WTC11 (cell line): Measurements from ENCODE around the gene DIPK2A. TPM values are rescaled to one million over a fixed set of nuclear protein-coding genes. Genes with fewer than 3 reads are reported as not detected.

Source experiments
- CBFB ChIP-seq: sonication (generic); formaldehyde crosslinking; IDR thresholded peaks from 2 replicates; pipeline ENCODE4 v1.8.1; 2022; ENCODE audit warnings: mild to moderate bottlenecking, low read depth, missing genetic modification reagents
- CREM ChIP-seq: sonication (generic); formaldehyde crosslinking; IDR thresholded peaks from 2 replicates; pipeline ENCODE4 v1.8.1; 2022; ENCODE audit warnings: mild to moderate bottlenecking, missing genetic modification reagents, moderate library complexity
- EMX1 ChIP-seq: fragments of 250-450 bp; sonication (Bioruptor Pico); IDR thresholded peaks from 2 replicates; pipeline ENCODE4 v1.8.0; 2021; ENCODE audit warnings: mild to moderate bottlenecking
- ERG ChIP-seq: fragments of 250-450 bp; sonication (Bioruptor Pico); IDR thresholded peaks from 2 replicates; pipeline ENCODE4 v1.8.0; 2021; ENCODE audit warnings: mild to moderate bottlenecking
- FOXK1 ChIP-seq: sonication (generic); formaldehyde crosslinking; IDR thresholded peaks from 2 replicates; pipeline ENCODE4 v1.8.0; 2022; ENCODE audit warnings: mild to moderate bottlenecking, moderate library complexity, missing genetic modification reagents
- GRHL2 ChIP-seq: fragments of 250-450 bp; sonication (Bioruptor Pico); IDR thresholded peaks from 2 replicates; pipeline ENCODE4 v1.8.0; 2022; ENCODE audit warnings: mild to moderate bottlenecking, moderate library complexity; ENCODE audit not compliant: insufficient replicate concordance, severe bottlenecking
- IRF2 ChIP-seq: sonication (generic); formaldehyde crosslinking; IDR thresholded peaks from 2 replicates; pipeline ENCODE4 v1.8.0; 2022; ENCODE audit warnings: low read depth, missing genetic modification reagents, borderline replicate concordance
- MXD4 ChIP-seq: fragments of 250-450 bp; sonication (Bioruptor Pico); IDR thresholded peaks from 2 replicates; pipeline ENCODE4 v1.8.0; 2021; ENCODE audit warnings: mild to moderate bottlenecking, moderate library complexity, borderline replicate concordance
- NFE2L1 ChIP-seq: sonication (generic); formaldehyde crosslinking; IDR thresholded peaks from 2 replicates; pipeline ENCODE4 v1.8.1; 2023; ENCODE audit warnings: missing genetic modification reagents
- RELA ChIP-seq: sonication (generic); formaldehyde crosslinking; IDR thresholded peaks from 2 replicates; pipeline ENCODE4 v1.8.1; 2022; ENCODE audit warnings: missing genetic modification reagents, mild to moderate bottlenecking, borderline replicate concordance
- SMAD4 ChIP-seq: sonication (generic); formaldehyde crosslinking; IDR thresholded peaks from 2 replicates; pipeline ENCODE4 v1.8.0; 2022; ENCODE audit warnings: mild to moderate bottlenecking, missing genetic modification reagents
- TCF7 ChIP-seq: sonication (generic); formaldehyde crosslinking; IDR thresholded peaks from 2 replicates; pipeline ENCODE4 v1.8.0; 2022; ENCODE audit warnings: mild to moderate bottlenecking, low read depth, missing genetic modification reagents, moderate library complexity
- TP53 ChIP-seq: sonication (generic); formaldehyde crosslinking; IDR thresholded peaks from 2 replicates; pipeline ENCODE4 v1.8.1; 2023; ENCODE audit warnings: mild to moderate bottlenecking, missing genetic modification reagents
- ZMAT4 ChIP-seq: fragments of 250-450 bp; sonication (Bioruptor Pico); IDR thresholded peaks from 2 replicates; pipeline ENCODE4 v1.9.0; 2021; ENCODE audit warnings: mild to moderate bottlenecking
- ZNF219 ChIP-seq: sonication (generic); formaldehyde crosslinking; IDR thresholded peaks from 2 replicates; pipeline ENCODE4 v1.8.0; 2023; ENCODE audit warnings: missing genetic modification reagents, mild to moderate bottlenecking, borderline replicate concordance
- ZNF317 ChIP-seq: sonication (generic); formaldehyde crosslinking; IDR thresholded peaks from 2 replicates; pipeline ENCODE4 v1.8.1; 2023; ENCODE audit warnings: low read depth, mild to moderate bottlenecking, moderate library complexity, missing genetic modification reagents, borderline replicate concordance
- ZNF512 ChIP-seq: sonication (generic); formaldehyde crosslinking; IDR thresholded peaks from 2 replicates; pipeline ENCODE4 v1.8.1; 2022; ENCODE audit warnings: missing genetic modification reagents, borderline replicate concordance
- ZNF532 ChIP-seq: fragments of 250-450 bp; sonication (Bioruptor Pico); IDR thresholded peaks from 2 replicates; pipeline ENCODE4 v1.9.0; 2021; ENCODE audit warnings: mild to moderate bottlenecking, borderline replicate concordance
- total RNA-seq: library from RNA; stranded (reverse); gene quantifications from 3 replicates; pipeline ENCODE4 v1.2.3, GENCODE V29; 2021
- TF ChIP-seq, protein P1 (sequence below): sonication (generic); formaldehyde crosslinking; IDR thresholded peaks from 2 replicates; pipeline ENCODE4 v1.8.0; 2023; ENCODE audit warnings: missing genetic modification reagents
- TF ChIP-seq, protein P2 (sequence below): sonication (generic); formaldehyde crosslinking; IDR thresholded peaks from 2 replicates; pipeline ENCODE4 v1.8.1; 2022; ENCODE audit warnings: mild to moderate bottlenecking, moderate library complexity, missing genetic modification reagents
- TF ChIP-seq, protein P3 (sequence below): sonication (generic); formaldehyde crosslinking; IDR thresholded peaks from 2 replicates; pipeline ENCODE4 v1.8.0; 2022; ENCODE audit warnings: missing genetic modification reagents
- TF ChIP-seq, protein P4 (sequence below): sonication (generic); formaldehyde crosslinking; IDR thresholded peaks from 2 replicates; pipeline ENCODE4 v1.8.0; 2022; ENCODE audit warnings: mild to moderate bottlenecking, missing genetic modification reagents

The DIPK2A gene
- total RNA-seq, 1 experiment from 2014 or later = 35.1 TPM

DNA sequence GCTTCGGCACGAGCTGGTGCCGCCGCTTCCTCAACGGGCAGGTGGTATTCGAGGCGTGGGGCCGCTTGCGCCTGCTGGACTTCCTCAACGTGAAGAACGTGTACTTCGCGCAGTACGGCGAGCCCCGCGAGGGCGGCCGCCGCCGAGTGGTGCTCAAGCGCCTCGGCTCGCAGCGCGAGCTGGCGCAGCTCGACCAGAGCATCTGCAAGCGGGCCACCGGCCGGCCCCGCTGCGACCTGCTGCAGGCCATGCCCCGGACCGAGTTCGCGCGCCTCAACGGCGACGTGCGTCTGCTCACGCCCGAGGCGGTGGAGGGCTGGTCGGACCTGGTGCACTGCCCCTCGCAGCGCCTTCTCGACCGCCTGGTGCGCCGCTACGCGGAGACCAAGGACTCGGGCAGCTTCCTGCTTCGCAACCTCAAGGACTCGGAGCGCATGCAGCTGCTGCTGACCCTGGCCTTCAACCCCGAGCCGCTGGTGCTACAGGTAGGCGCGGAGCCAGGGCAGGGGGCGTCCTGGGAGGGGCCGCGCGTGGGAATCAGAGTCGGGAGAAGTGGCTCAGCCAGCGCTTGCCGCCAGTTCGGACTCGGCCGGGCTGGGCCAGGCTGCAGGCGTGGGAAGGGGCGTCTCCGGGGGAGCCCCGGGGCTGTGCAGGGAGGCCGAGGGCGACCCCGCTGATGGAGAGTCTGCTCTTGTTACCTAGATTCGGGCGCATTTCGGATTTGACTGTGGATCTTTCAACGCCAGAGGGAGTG lies 1.1 kb downstream of the DIPK2A start (continued):
- TF ChIP-seq, protein P1, sequence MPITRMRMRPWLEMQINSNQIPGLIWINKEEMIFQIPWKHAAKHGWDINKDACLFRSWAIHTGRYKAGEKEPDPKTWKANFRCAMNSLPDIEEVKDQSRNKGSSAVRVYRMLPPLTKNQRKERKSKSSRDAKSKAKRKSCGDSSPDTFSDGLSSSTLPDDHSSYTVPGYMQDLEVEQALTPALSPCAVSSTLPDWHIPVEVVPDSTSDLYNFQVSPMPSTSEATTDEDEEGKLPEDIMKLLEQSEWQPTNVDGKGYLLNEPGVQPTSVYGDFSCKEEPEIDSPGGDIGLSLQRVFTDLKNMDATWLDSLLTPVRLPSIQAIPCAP (CRISPR knock-in tag) = no peak; the same call in 1 of the 2 replicates
- no peak for TF ChIP-seq ZNF532 (CRISPR knock-in tag)
- TF ChIP-seq TCF7 (CRISPR knock-in tag) = no peak; the same call in 1 of the 2 replicates
- TF ChIP-seq, protein P2, sequence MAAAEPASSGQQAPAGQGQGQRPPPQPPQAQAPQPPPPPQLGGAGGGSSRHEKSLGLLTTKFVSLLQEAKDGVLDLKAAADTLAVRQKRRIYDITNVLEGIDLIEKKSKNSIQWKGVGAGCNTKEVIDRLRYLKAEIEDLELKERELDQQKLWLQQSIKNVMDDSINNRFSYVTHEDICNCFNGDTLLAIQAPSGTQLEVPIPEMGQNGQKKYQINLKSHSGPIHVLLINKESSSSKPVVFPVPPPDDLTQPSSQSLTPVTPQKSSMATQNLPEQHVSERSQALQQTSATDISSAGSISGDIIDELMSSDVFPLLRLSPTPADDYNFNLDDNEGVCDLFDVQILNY (CRISPR knock-in tag) = 0 out of 2 replicates have a peak, but pooled peaks have one; percentile 62
- TF ChIP-seq CBFB (CRISPR knock-in tag) = no peak
- TF ChIP-seq CREM (CRISPR knock-in tag) = peak; percentile 68; the same call in 1 of the 2 replicates
- no peak for TF ChIP-seq RELA (CRISPR knock-in tag)
- no peak for TF ChIP-seq ZNF317 (CRISPR knock-in tag)
- no peak for TF ChIP-seq TP53 (CRISPR knock-in tag)
- TF ChIP-seq SMAD4 (CRISPR knock-in tag) = no peak
- TF ChIP-seq IRF2 (CRISPR knock-in tag) = no peak
- no peak for TF ChIP-seq GRHL2 (CRISPR knock-in tag)
- TF ChIP-seq ZMAT4 (CRISPR knock-in tag) = no peak
- TF ChIP-seq, protein P3, sequence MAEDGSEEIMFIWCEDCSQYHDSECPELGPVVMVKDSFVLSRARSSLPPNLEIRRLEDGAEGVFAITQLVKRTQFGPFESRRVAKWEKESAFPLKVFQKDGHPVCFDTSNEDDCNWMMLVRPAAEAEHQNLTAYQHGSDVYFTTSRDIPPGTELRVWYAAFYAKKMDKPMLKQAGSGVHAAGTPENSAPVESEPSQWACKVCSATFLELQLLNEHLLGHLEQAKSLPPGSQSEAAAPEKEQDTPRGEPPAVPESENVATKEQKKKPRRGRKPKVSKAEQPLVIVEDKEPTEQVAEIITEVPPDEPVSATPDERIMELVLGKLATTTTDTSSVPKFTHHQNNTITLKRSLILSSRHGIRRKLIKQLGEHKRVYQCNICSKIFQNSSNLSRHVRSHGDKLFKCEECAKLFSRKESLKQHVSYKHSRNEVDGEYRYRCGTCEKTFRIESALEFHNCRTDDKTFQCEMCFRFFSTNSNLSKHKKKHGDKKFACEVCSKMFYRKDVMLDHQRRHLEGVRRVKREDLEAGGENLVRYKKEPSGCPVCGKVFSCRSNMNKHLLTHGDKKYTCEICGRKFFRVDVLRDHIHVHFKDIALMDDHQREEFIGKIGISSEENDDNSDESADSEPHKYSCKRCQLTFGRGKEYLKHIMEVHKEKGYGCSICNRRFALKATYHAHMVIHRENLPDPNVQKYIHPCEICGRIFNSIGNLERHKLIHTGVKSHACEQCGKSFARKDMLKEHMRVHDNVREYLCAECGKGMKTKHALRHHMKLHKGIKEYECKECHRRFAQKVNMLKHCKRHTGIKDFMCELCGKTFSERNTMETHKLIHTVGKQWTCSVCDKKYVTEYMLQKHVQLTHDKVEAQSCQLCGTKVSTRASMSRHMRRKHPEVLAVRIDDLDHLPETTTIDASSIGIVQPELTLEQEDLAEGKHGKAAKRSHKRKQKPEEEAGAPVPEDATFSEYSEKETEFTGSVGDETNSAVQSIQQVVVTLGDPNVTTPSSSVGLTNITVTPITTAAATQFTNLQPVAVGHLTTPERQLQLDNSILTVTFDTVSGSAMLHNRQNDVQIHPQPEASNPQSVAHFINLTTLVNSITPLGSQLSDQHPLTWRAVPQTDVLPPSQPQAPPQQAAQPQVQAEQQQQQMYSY (CRISPR knock-in tag) = no peak
- TF ChIP-seq EMX1 = no peak
- TF ChIP-seq, protein P4, sequence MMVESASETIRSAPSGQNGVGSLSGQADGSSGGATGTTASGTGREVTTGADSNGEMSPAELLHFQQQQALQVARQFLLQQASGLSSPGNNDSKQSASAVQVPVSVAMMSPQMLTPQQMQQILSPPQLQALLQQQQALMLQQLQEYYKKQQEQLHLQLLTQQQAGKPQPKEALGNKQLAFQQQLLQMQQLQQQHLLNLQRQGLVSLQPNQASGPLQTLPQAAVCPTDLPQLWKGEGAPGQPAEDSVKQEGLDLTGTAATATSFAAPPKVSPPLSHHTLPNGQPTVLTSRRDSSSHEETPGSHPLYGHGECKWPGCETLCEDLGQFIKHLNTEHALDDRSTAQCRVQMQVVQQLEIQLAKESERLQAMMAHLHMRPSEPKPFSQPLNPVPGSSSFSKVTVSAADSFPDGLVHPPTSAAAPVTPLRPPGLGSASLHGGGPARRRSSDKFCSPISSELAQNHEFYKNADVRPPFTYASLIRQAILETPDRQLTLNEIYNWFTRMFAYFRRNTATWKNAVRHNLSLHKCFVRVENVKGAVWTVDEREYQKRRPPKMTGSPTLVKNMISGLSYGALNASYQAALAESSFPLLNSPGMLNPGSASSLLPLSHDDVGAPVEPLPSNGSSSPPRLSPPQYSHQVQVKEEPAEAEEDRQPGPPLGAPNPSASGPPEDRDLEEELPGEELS (CRISPR knock-in tag) = peak; percentile 77; the same call in 1 of the 2 replicates
- TF ChIP-seq NFE2L1 = no peak
- peak; percentile 18; the same call in 1 of the 2 replicates for TF ChIP-seq FOXK1 (CRISPR knock-in tag)
- no peak for TF ChIP-seq ZNF219 (CRISPR knock-in tag)
- TF ChIP-seq ZNF512 (CRISPR knock-in tag) = no peak
- no peak for TF ChIP-seq ERG (CRISPR knock-in tag)
- TF ChIP-seq MXD4 (CRISPR knock-in tag) = no peak
